Peyer's patch (tissue), 4 donors: ENCODE measurements around the gene RPTOR. TPM values are rescaled to one million over a fixed set of nuclear protein-coding genes. Genes with fewer than 3 reads are reported as not detected.

Experiments
- DNase-seq, 3 donors: peaks; one replicate each; pipeline ENCODE4 v3.0.0-alpha.2; 2017 to 2019
- H3K27ac ChIP-seq, 4 donors: fragments of 200-600 bp; sonication (generic); one replicate each; pipeline ENCODE4 v1.5.1; 2016 to 2019
- H3K27me3 ChIP-seq, 2 donors: fragments of 200-600 bp; sonication (generic); one replicate each; pipeline ENCODE4 v1.5.1; 2019
- H3K36me3 ChIP-seq, 3 donors: fragments of 200-600 bp; sonication (generic); one replicate each; pipeline ENCODE4 v1.5.1; 2016 to 2019
- H3K4me1 ChIP-seq, 4 donors: fragments of 200-600 bp; sonication (generic); one replicate each; pipeline ENCODE4 v1.5.1; 2016 to 2019
- H3K4me3 ChIP-seq, 4 donors: fragments of 200-600 bp; sonication (generic); 1 replicate in 3 of 4; 2 replicates in 1 of 4; pipeline ENCODE4 v1.5.1; 2016 to 2019; ENCODE audit warnings: mild to moderate bottlenecking in 1 of 4
- H3K9me3 ChIP-seq, 4 donors: fragments of 200-600 bp; sonication (generic); one replicate each; pipeline ENCODE4 v1.5.1; 2016 to 2019; ENCODE audit warnings: mild to moderate bottlenecking in 1 of 4
- CTCF ChIP-seq, 6 experiments: fragments of 450-650 bp in 4 of 6; fragments of 200-600 bp in 2 of 6; sonication (generic) in 1 of 6; IDR thresholded peaks; one replicate each; pipeline ENCODE4 v1.5.1; 2017 to 2019; ENCODE audit warnings: antibody characterized with exemption in 6 of 6, mild to moderate bottlenecking in 3 of 6, moderate library complexity in 1 of 6
- POLR2A ChIP-seq, 2 donors: fragments of 450-650 bp; IDR thresholded peaks; one replicate each; pipeline ENCODE4 v1.5.1; 2017; ENCODE audit warnings: antibody characterized with exemption in 2 of 2, mild to moderate bottlenecking in 2 of 2, moderate library complexity in 2 of 2
- total RNA-seq, 4 donors: library from RNA; depleted of rRNA; stranded (reverse); fragments of >200 nt; gene quantifications; one replicate each; pipeline ENCODE4 v1.1.0, GENCODE V29; 2016

RPTOR gene
- total RNA-seq, 4 donors from 2014 or later: 42.4 to 73.6 (median 64.2) TPM

- TF ChIP-seq POLR2A (IDR thresholded peaks at IDR 0.05) (no peak), CTCF (IDR thresholded peaks at IDR 0.05) (no peak)
- Histone ChIP-seq H3K36me3 (peaks cover 0 to 3% (median 0%) of the 10 kb centered on the region in 3 donors), H3K4me3 (no peak overlapping the region), H3K27me3 (no peaks in the 10 kb centered on the region), H3K9me3 (no peaks in the 10 kb centered on the region), H3K27ac (peak overlapping the region in 1 of 4 donors; percentile 16), H3K4me1 (peaks cover 0 to 8% (median 0%) of the 10 kb centered on the region in 4 donors)
- DNase-seq: no peak
These were observed 180.9 kb downstream of the RPTOR start for GRCh38 chr17:80725517-80725916.

- Histone ChIP-seq H3K36me3 (peaks cover 0 to 11% (median 0%) of the 10 kb centered on the region in 3 donors), H3K9me3 (no peaks in the 10 kb centered on the region), H3K27ac (no peak overlapping the region), H3K27me3 (no peaks in the 10 kb centered on the region), H3K4me3 (no peak overlapping the region), H3K4me1 (no peaks in the 10 kb centered on the region)
- TF ChIP-seq POLR2A (IDR thresholded peaks at IDR 0.05) (no peak), CTCF (IDR thresholded peaks at IDR 0.05) (no peak)
- no peak for DNase-seq
These were observed 182.1 kb downstream of the RPTOR start for GRCh38 chr17:80726558-80727408.

DNA sequence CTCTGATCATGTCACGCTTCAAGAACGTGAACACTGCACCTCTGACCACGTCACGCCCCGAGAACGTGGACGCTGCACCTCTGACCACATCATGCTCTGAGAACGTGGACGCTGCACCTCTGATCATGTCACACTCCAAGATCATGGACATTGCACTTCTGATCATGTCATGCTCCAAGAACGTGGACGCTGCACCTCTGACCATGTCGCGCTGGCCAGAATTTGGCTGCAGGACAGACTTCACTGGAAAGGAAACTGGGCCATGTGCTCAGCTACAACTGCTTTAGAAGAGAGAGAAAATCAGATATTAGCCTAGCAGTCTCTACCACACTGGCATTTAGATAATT is 182.7 kb downstream of the RPTOR start:
- no peak for TF ChIP-seq CTCF (IDR thresholded peaks at IDR 0.05)
- Histone ChIP-seq H3K27ac (no peak overlapping the region), H3K4me3 (no peak overlapping the region), H3K36me3 (peaks cover 0 to 11% (median 0%) of the 10 kb centered on the region in 3 donors), H3K9me3 (no peaks in the 10 kb centered on the region), H3K4me1 (no peaks in the 10 kb centered on the region), H3K27me3 (no peaks in the 10 kb centered on the region)
- no peak for DNase-seq

- H3K4me3 ChIP-seq: no peak overlapping the region
- no peak overlapping the region for H3K27ac ChIP-seq
- H3K9me3 ChIP-seq: no peaks in the 10 kb centered on the region
- TF ChIP-seq CTCF (IDR thresholded peaks at IDR 0.05) (no peak), POLR2A (IDR thresholded peaks at IDR 0.05) (no peak)
- peaks cover 0 to 11% (median 0%) of the 10 kb centered on the region in 3 donors for H3K36me3 ChIP-seq
- no peak for DNase-seq
- H3K4me1 ChIP-seq: no peaks in the 10 kb centered on the region
- no peaks in the 10 kb centered on the region for H3K27me3 ChIP-seq
These were observed 184.4 kb downstream of the RPTOR start for GRCh38 chr17:80729016-80729415.

DNA sequence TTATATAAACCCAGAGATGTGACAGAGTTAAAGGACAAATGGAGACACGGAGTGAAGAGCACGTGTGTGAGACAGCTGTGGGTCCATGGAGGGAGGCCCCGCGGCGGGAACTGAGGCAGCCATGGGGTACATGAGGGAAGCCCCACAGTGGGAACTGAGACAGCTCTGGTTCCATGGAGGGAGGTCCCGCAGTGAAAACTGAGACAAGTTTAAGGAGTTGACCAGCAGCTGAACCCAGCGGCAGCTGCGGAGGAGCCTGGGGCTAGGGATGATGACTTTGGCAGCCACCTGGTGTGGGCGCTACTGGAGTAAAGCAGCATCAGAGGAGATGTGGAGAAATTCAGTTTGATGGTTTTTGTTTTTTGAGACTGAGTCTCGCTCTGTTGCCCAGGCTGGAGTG is 185.1 kb downstream of the RPTOR start:
- Histone ChIP-seq H3K9me3 (no peaks in the 10 kb centered on the region), H3K27me3 (no peaks in the 10 kb centered on the region), H3K27ac (no peak overlapping the region), H3K36me3 (peaks cover 0 to 11% (median 0%) of the 10 kb centered on the region in 3 donors), H3K4me3 (no peak overlapping the region), H3K4me1 (no peaks in the 10 kb centered on the region)
- TF ChIP-seq CTCF (IDR thresholded peaks at IDR 0.05) (no peak), POLR2A (IDR thresholded peaks at IDR 0.05) (no peak)
- no peak for DNase-seq
